Breast epithelium (tissue), 3 donors: ENCODE results near the gene OR6K3.

Source experiments
- CTCF ChIP-seq, 3 donors: fragments of 450-650 bp; IDR thresholded peaks; one replicate each; pipeline ENCODE4 v1.5.1; 2016 to 2017; ENCODE audit warnings: antibody characterized with exemption in 3 of 3, mild to moderate bottlenecking in 3 of 3, moderate library complexity in 3 of 3
- POLR2A ChIP-seq: fragments of 450-650 bp; IDR thresholded peaks from one replicate; pipeline ENCODE4 v1.6.1; 2016; ENCODE audit warnings: antibody characterized with exemption, mild to moderate bottlenecking, moderate library complexity

- TF ChIP-seq CTCF (IDR thresholded peaks at IDR 0.05) (no peak), POLR2A (no peak)
Observed at GRCh38 chr1:158679289-158679688, 41.2 kb downstream of the OR6K3 start.
